GM20000 (cell line): ENCODE data around the gene CCDC78.
A peak's percentile ranks its signal among the peaks of the same experiment; 100 is the strongest.

ENCODE experiments used
- DNase-seq: peaks from one replicate; pipeline ENCODE4 v3.0.0; 2012; ENCODE audit warnings: low spot score
- TF ChIP-seq, protein P1 (sequence below): IDR thresholded peaks from 2 replicates; pipeline ENCODE4 v1.5.1; 2012; ENCODE audit warnings: mild to moderate bottlenecking, control low read depth; ENCODE audit errors: extremely low read depth, missing control alignments

The CCDC78 gene

DNA sequence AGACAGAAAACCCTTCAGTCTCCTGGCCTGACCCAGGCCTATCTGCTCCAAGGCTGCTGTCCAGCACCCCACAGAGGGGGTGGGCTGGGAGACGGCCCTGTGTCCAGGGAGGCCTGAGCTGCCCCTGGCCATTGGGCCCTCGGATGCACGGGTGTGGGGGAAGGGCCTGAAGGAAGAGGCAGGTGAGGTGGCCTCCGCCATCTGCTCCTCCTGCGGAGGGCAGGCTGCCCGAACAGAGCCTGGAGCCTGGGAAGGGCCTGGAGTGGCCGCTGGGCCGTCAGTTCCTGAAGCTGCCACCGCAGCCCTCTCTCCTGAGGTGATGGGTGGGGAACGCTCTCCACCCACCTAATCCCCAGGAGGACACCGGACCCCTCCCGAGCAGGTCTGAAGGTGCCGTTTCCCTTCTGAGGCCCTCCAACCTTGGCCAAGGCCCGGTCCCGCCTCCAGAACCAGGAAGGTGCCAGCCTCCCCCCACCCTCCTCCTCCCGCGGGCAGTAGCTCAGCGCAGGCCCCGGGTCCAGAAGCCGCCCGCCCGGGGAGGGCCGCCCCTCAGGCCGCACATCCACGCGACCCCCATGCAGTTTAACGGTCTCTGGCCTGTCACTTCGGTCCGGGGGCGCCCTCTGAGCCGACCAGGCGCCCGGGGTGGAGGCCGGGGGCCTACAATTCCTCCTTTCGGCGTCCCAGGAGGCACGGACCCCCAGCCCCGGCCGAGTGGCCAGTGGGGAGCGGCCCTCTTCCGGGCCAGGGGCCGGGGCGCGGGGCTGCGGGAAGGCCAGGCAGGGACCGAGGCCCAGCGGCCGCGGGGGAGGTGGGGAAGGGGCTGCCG is 21.5 kb downstream of the CCDC78 start:
- no peak for DNase-seq

DNA sequence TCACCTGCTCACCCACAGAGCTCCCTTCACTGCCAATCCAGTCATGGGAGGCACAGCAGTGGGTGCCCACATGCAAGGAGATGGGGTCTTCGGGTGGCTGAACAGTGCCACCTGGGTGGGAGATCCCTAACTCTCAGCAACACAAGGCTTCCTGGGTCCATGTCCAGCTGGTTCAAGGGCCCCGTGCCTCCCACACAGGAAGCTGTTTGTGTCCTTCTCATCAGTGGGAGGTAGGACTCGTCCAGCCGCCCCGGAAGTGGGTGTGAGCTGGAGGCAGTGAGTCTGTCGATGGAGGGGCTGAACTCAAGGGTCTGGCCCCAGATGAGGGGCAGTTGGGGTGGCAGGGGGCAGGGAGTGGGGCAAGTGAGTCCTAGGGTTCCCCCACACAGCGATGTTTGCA is 22.2 kb downstream of the CCDC78 start:
- TF ChIP-seq, protein P1, sequence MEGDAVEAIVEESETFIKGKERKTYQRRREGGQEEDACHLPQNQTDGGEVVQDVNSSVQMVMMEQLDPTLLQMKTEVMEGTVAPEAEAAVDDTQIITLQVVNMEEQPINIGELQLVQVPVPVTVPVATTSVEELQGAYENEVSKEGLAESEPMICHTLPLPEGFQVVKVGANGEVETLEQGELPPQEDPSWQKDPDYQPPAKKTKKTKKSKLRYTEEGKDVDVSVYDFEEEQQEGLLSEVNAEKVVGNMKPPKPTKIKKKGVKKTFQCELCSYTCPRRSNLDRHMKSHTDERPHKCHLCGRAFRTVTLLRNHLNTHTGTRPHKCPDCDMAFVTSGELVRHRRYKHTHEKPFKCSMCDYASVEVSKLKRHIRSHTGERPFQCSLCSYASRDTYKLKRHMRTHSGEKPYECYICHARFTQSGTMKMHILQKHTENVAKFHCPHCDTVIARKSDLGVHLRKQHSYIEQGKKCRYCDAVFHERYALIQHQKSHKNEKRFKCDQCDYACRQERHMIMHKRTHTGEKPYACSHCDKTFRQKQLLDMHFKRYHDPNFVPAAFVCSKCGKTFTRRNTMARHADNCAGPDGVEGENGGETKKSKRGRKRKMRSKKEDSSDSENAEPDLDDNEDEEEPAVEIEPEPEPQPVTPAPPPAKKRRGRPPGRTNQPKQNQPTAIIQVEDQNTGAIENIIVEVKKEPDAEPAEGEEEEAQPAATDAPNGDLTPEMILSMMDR = no peak
- DNase-seq = no peak

More for the DNA sequence above, 21.5 kb downstream of the CCDC78 start:
- TF ChIP-seq, protein P1 = no peak

DNA sequence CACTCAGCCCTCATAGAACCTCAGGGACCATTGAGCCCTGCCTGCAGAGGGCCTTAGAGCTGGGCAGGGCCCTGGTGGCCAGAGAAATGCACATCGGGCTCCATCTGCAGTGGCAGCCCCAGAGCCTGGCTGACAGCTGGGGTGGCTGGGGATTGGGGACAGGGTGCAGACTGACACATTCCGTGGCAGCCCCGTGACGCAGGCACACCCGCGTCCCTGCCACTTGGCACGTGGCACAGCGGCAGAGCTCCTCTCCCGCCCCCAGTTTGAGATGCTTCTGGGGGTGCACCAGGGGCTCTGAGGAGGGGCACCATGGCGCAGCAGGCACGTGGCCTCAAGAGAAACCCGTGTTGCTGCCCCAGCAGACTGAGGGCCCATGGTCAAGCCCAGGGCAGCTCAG is 22.8 kb downstream of the CCDC78 start:
- TF ChIP-seq, protein P1 = no peak
- DNase-seq = no peak

DNA sequence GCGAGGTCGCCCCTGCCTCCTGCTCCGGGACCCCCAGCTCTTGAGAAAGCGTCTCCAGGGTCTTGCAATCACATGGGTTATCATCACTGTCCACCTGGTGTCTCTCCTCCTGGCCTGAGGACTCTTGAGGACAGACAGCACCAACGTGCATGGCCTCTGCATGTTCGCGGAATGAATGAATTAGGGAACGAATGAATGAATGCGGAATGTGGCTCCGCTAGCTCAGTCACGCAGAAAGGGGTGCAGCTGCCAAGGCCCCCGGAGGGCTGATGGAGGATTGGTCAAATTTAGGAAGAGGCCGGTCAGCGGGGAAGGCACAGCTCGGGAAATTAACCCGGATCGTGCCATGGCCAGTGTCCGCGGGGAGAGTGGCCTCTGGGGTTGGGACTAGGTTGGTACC is 23.9 kb downstream of the CCDC78 start:
- no peak for DNase-seq
- TF ChIP-seq, protein P1 = no peak

DNA sequence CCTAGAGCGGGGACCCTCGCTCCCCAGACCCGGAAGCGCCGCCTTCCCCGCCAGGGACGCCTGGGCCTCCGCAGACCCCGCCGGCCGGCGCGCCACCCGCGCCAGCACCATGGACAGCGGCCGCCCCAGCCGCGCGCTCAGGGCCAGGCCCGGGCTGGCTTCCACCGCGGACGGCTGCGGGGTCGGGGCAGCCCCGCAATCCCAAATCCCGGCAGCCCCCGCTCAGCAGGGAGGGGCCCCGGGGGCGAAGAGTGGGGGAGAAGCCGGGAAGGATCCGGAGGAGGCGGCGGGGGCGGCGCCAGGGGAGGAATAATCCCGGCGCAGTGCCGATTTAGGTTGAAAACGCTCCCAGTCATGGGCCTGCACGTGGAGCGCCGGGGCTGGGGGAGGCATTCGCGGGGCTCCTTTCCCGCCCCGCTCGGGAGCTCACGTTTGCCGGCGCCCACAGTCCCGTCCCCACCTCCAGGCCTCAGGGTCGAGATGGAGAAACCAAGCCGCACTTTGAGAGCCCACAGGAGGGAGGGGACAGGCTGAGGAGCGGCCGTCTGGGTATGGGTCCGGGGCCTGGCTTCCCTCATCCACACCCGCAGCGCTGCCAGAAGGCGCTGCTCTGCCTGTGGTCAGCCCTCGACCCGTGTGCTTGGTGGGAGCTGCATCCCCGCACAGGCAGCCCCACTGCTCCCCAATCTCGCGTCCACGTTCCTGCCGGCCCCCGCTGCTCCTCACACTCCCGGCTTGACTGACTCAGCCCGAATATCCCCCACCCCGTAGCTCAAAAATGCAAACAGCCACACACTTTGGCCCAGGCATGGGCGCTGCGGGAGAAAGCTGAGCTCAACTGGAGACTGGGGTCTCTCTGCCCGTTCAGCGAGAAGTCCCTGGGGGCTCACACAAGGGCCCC is 25.3 kb downstream of the CCDC78 start:
- peak; percentile 77 for DNase-seq
- TF ChIP-seq, protein P1 = no peak

DNA sequence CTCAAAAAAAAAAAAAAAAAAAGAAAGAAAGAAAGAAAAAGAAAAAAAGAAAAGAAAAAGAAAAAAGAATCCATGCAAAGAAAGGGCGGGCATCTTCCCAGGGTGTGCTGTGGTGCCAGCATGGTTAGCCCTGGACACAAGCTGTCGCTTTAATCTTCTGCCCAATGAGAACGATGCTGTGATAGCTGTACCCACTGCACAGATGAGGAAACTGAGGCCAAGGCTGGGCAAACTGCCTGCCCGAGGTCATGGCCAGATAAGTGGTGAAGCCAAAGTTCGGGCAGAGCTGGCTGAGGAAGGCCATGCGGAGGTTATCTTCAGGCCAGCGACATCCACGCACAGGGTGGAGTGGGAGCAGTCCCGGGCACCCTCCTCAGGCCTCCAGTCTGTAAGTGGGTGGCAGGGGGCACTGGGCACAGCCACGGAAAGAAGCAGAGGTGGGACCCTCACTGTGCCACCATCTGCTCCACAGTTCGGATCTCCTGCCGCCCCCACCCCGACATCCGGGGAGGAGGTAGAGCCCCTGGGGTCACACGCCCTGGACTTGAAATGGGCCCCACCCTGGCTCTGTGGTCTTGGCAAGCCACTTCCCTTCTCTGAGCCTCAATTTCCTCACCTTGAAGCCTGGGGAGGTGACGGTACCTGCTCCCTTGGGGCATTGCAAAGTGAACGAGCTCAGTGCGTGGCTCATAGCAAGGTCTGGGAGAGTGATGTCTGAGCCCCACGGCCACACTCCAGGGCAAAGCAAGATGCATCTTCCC is 27.2 kb downstream of the CCDC78 start:
- TF ChIP-seq, protein P1 = no peak

More for the DNA sequence above, 27.2 kb downstream of the CCDC78 start:
- no peak for DNase-seq
